H1 (cell line): ENCODE measurements around the gene NEDD4L. TPM values are rescaled to one million over a fixed set of nuclear protein-coding genes. Genes with fewer than 3 reads are reported as not detected.

Experiments used
- ATF2 ChIP-seq: IDR thresholded peaks from 2 replicates; pipeline ENCODE4 v1.6.1; 2012; ENCODE audit warnings: low read length, inconsistent platforms
- CBX5 ChIP-seq: fragments of 300-800, 300-1000 bp; sonication (generic); IDR thresholded peaks from 2 replicates; pipeline ENCODE4 v1.7.1; 2016; ENCODE audit warnings: antibody characterized with exemption, low read length, low read depth
- HDAC2 ChIP-seq, 2 experiments: fragments of 300-600 bp in 1 of 2; sonication (generic) in 1 of 2; IDR thresholded peaks; 2 replicates each; pipeline ENCODE4 v1.6.1; 2011 to 2012; ENCODE audit warnings: low read depth in 2 of 2, low read length in 2 of 2, mild to moderate bottlenecking in 2 of 2, moderate library complexity in 2 of 2, borderline replicate concordance in 1 of 2, inconsistent platforms in 1 of 2
- MAFK ChIP-seq: IDR thresholded peaks from 2 replicates; pipeline ENCODE4 v1.6.1; 2012; ENCODE audit warnings: low read depth, mild to moderate bottlenecking, improper control_type of control experiment, low read length
- RAD21 ChIP-seq, 2 experiments: IDR thresholded peaks in 1 of 2; conservative IDR thresholded peaks in 1 of 2; 2 replicates each; pipeline ENCODE4 v1.6.1; 2011; ENCODE audit warnings: low read depth in 2 of 2, low read length in 2 of 2, improper control_type of control experiment in 1 of 2, inconsistent platforms in 1 of 2, mild to moderate bottlenecking in 1 of 2, moderate library complexity in 1 of 2
- TCF12 ChIP-seq: IDR thresholded peaks from 2 replicates; pipeline ENCODE4 v1.6.1; 2011; ENCODE audit warnings: low read depth, mild to moderate bottlenecking, low read length
- USF2 ChIP-seq: IDR thresholded peaks from 2 replicates; pipeline ENCODE4 v1.6.1; 2011; ENCODE audit warnings: low read length, improper control_type of control experiment
- polyA plus RNA-seq, 7 experiments: library from polyadenylated mRNA; depleted of rRNA in 3 of 7; stranded (reverse) in 5 of 7; unstranded in 2 of 7; fragments of >200 nt in 5 of 7; fragments of 200-250 nt in 2 of 7; gene quantifications; 1 replicate in 5 of 7; 2 replicates in 1 of 7; 4 replicates in 1 of 7; pipeline versions ENCODE4 v1.2.1 to v1.2.3, GENCODE V29; 2011 to 2013; ENCODE audit warnings: missing spikeins in 2 of 7, mixed read lengths in 2 of 7
- total RNA-seq: library from RNA; stranded (reverse); fragmentation: NEBNext Ultra II Directional; extraction: Animal tissue kit (Norgen Biotek cat#: 25700); gene quantifications from 2 replicates; pipeline ENCODE4 v1.2.1, GENCODE V29; 2021

NEDD4L gene
- total and polyA plus RNA-seq, 2 of the 8 experiments (the other 6 are each of a cell fraction or from before 2014, with no cell fraction given) = 37.3 to 69.8 TPM

GRCh38 chr18:58258692-58259342 is 214.8 kb downstream of the NEDD4L start (continued):
- TF ChIP-seq ATF2 (no peak), USF2 (no peak), CBX5 (no peak), MAFK (no peak), TCF12 (no peak), RAD21 (IDR thresholded peaks at IDR 0.05 in 1 of 2, conservative IDR thresholded peaks at IDR 0.05 in 1 of 2; ENCODE audit: low read depth in 2 of 2, low read length in 2 of 2) (no peak), HDAC2 (IDR thresholded peaks at IDR 0.05; ENCODE audit: borderline replicate concordance in 1 of 2, low read depth in 2 of 2, low read length in 2 of 2) (no peak)
